Neural progenitor cell (in vitro differentiated cells): ENCODE measurements around the gene HLF. TPM values are rescaled to one million over a fixed set of nuclear protein-coding genes. Genes with fewer than 3 reads are reported as not detected.

Source experiments
- DNase-seq: peaks from one replicate; pipeline ENCODE4 v3.0.0-alpha.2; 2016; ENCODE audit warnings: low spot score
- H2AFZ ChIP-seq: fragments of 200-600 bp; sonication (generic); replicated peaks from 2 replicates; pipeline ENCODE4 v1.6.1; 2016; ENCODE audit warnings: antibody characterized with exemption
- H3F3A ChIP-seq: fragments of 200-600 bp; sonication (generic); 2 replicates; pipeline ENCODE4 v1.6.1; 2016; ENCODE audit warnings: antibody characterized with exemption, low read depth
- H3K27ac ChIP-seq: fragments of 200-600 bp; sonication (generic); 2 replicates; pipeline ENCODE4 v1.5.1; 2016; ENCODE audit warnings: mild to moderate bottlenecking
- H3K27me3 ChIP-seq: fragments of 200-600 bp; sonication (generic); 2 replicates; pipeline ENCODE4 v1.6.1; 2016; ENCODE audit warnings: mild to moderate bottlenecking, moderate library complexity
- H3K36me3 ChIP-seq: fragments of 200-600 bp; sonication (generic); 2 replicates; pipeline ENCODE4 v1.5.1; 2016
- H3K4me1 ChIP-seq: fragments of 200-600 bp; sonication (generic); 2 replicates; pipeline ENCODE4 v1.6.1; 2016; ENCODE audit warnings: mixed run types
- H3K4me2 ChIP-seq: fragments of 200-600 bp; sonication (generic); 2 replicates; pipeline ENCODE4 v1.6.1; 2016
- H3K4me3 ChIP-seq: fragments of 200-600 bp; sonication (generic); 2 replicates; pipeline ENCODE4 v1.5.1; 2016
- H3K79me2 ChIP-seq: fragments of 200-600 bp; sonication (generic); 2 replicates; pipeline ENCODE4 v1.6.1; 2016; ENCODE audit warnings: low read depth
- H3K9ac ChIP-seq: fragments of 200-600 bp; sonication (generic); 2 replicates; pipeline ENCODE4 v1.6.1; 2016
- H3K9me3 ChIP-seq: fragments of 200-600 bp; sonication (generic); 2 replicates; pipeline ENCODE4 v1.5.1; 2016; ENCODE audit warnings: low read depth
- H4K20me1 ChIP-seq: fragments of 200-600 bp; sonication (generic); 2 replicates; pipeline ENCODE4 v1.6.1; 2016; ENCODE audit warnings: low read depth
- H3K27ac Mint-ChIP-seq: 3 replicates; pipeline ENCODE4 v1.8.0; 2021; ENCODE audit warnings: mixed read lengths
- H3K27me3 Mint-ChIP-seq: 2 replicates; pipeline ENCODE4 v1.8.0; 2022; ENCODE audit warnings: low read depth, mild to moderate bottlenecking, inconsistent platforms, moderate library complexity, mixed read lengths; ENCODE audit not compliant: insufficient read depth
- H3K36me3 Mint-ChIP-seq: 3 replicates; pipeline ENCODE4 v1.8.0; 2021; ENCODE audit warnings: mixed read lengths
- H3K4me1 Mint-ChIP-seq: 3 replicates; pipeline ENCODE4 v1.8.0; 2021; ENCODE audit warnings: mixed read lengths
- H3K4me3 Mint-ChIP-seq: 3 replicates; pipeline ENCODE4 v1.8.0; 2021; ENCODE audit warnings: mild to moderate bottlenecking, moderate library complexity, mixed read lengths
- H3K9me3 Mint-ChIP-seq: 3 replicates; pipeline ENCODE4 v1.8.0; 2020; ENCODE audit warnings: mixed read lengths
- EZH2 ChIP-seq: fragments of 200-600 bp; sonication (generic); IDR thresholded peaks from 2 replicates; pipeline ENCODE4 v1.6.1; 2017; ENCODE audit warnings: antibody characterized with exemption, mild to moderate bottlenecking, moderate library complexity
- EZH2phosphoT487 ChIP-seq: fragments of 200-600 bp; sonication (generic); IDR thresholded peaks from 2 replicates; pipeline ENCODE4 v1.6.1; 2017; ENCODE audit warnings: antibody characterized with exemption
- total RNA-seq: library from RNA; depleted of rRNA; stranded (reverse); fragments of >200 nt; gene quantifications from 2 replicates; pipeline ENCODE4 v1.2.3, GENCODE V29; 2015; ENCODE audit warnings: low replicate concordance
- TF ChIP-seq, protein P1 (sequence below): fragments of 200-600 bp; sonication (generic); IDR thresholded peaks from 2 replicates; pipeline ENCODE4 v1.5.1; 2017; ENCODE audit warnings: antibody characterized with exemption, mild to moderate bottlenecking

HLF gene
- total RNA-seq, 1 donor from 2014 or later = 0.11 TPM

DNA sequence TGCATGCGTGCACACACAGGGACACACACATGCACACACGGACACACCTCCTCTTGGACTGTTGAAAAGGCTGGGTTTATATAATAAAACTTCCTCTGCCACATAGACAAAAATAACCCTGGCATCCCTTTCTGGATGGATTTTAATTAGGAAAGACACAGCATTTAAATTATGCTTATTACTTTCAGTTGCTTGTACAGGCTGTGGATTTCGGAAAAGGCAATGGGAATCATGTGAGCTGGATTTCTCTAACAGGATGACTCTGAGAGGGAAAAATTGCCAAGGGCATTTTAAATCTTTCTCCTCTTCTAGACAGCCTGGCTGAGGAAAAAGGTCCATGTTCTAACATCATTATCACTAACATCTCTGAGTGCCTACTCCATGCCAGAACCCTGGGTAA lies 75.9 kb downstream of the HLF start:
- Histone ChIP-seq H3F3A (no peaks in the 10 kb centered on the region), H3K9me3 (no peaks in the 10 kb centered on the region), H3K4me2 (no peak overlapping the region), H3K79me2 (no peaks in the 10 kb centered on the region), H3K4me1 (no peaks in the 10 kb centered on the region), H2AFZ (no peak overlapping the region), H3K9ac (no peak overlapping the region), H3K36me3 (no peaks in the 10 kb centered on the region), H3K27me3 (no peaks in the 10 kb centered on the region), H3K27ac (no peak overlapping the region), H3K4me3 (no peak overlapping the region), H4K20me1 (no peaks in the 10 kb centered on the region)
- TF ChIP-seq, protein P1, sequence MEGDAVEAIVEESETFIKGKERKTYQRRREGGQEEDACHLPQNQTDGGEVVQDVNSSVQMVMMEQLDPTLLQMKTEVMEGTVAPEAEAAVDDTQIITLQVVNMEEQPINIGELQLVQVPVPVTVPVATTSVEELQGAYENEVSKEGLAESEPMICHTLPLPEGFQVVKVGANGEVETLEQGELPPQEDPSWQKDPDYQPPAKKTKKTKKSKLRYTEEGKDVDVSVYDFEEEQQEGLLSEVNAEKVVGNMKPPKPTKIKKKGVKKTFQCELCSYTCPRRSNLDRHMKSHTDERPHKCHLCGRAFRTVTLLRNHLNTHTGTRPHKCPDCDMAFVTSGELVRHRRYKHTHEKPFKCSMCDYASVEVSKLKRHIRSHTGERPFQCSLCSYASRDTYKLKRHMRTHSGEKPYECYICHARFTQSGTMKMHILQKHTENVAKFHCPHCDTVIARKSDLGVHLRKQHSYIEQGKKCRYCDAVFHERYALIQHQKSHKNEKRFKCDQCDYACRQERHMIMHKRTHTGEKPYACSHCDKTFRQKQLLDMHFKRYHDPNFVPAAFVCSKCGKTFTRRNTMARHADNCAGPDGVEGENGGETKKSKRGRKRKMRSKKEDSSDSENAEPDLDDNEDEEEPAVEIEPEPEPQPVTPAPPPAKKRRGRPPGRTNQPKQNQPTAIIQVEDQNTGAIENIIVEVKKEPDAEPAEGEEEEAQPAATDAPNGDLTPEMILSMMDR = no peak
- TF ChIP-seq EZH2phosphoT487 (no peak), EZH2 (no peak)
- no peaks in the 10 kb centered on the region for H3K36me3 Mint-ChIP-seq
- H3K4me1 Mint-ChIP-seq = peaks cover 7% of the 10 kb centered on the region
- peaks cover 4% of the 10 kb centered on the region for H3K27me3 Mint-ChIP-seq
- DNase-seq = no peak
- no peaks in the 10 kb centered on the region for H3K9me3 Mint-ChIP-seq
- H3K4me3 Mint-ChIP-seq = no peak overlapping the region
- no peak overlapping the region for H3K27ac Mint-ChIP-seq

DNA sequence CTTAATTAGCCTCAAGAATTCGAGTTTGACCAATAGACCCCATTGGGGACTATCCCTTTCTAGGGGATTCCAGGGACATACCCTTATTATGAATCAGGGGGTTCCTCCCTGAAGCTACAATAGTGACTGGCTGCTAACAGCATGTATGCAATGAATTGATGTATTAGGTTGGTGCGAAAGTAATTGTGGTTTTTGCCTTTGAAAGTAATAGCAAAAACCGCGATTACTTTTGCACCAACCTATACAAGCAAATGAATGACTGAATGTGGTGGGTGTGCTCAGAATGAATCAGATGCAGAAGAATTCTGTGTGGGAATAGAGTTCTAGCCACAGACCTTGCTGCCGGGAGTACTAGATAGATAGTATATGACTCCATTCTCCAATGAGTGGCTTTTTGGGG lies 76.7 kb downstream of the HLF start:
- Histone ChIP-seq H3K9me3 (no peaks in the 10 kb centered on the region), H3K27ac (no peak overlapping the region), H3K79me2 (no peaks in the 10 kb centered on the region), H3K4me2 (no peak overlapping the region), H4K20me1 (no peaks in the 10 kb centered on the region), H3K9ac (no peak overlapping the region), H3F3A (no peaks in the 10 kb centered on the region), H3K4me3 (no peak overlapping the region), H3K4me1 (no peaks in the 10 kb centered on the region), H2AFZ (no peak overlapping the region), H3K27me3 (no peaks in the 10 kb centered on the region), H3K36me3 (no peaks in the 10 kb centered on the region)
- TF ChIP-seq EZH2phosphoT487 (no peak), EZH2 (no peak)
- TF ChIP-seq, protein P1 = no peak
- no peak overlapping the region for H3K4me3 Mint-ChIP-seq
- peaks cover 1% of the 10 kb centered on the region for H3K4me1 Mint-ChIP-seq
- H3K9me3 Mint-ChIP-seq = no peaks in the 10 kb centered on the region
- no peaks in the 10 kb centered on the region for H3K36me3 Mint-ChIP-seq
- DNase-seq = no peak
- no peak overlapping the region for H3K27ac Mint-ChIP-seq
- H3K27me3 Mint-ChIP-seq = peaks cover 3% of the 10 kb centered on the region

DNA sequence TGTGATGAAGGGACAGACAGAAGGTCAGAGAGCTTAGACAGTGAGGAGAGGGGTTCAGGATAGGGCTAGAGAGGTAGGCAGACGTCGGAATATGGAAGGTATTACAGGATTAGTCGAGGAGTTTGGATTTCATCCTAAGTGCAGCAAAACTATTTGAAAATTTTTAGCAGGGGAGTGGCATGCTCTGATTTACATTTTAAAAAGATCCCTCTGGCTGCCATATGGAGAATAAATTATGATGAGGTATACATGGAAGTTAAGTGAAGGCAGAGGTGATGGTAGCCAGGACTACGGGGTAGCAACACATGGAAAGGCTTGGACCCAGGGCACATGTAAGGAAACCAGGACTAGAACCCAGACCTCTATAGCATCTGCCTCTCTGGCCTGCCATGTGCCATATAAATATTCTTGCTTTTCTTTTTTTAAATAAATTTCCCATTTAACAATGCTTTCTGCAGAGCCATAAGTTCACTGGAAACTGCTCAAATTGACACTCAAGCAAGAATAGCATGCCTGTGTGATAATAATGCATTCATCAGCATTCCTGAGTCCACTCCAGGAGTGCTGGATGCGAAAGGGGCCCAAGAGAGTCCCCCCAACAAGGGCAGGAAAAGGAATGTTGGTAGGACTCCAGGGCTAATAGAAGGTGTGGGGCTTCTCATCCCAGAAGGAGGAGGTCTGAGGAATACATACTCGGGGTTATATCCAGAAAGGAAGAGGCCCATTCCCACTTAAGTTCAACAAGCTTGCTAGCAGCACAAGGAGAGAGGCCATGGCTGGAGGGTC lies 78.2 kb downstream of the HLF start:
- H3K27ac Mint-ChIP-seq = no peak overlapping the region
- no peak overlapping the region for H3K4me3 ChIP-seq
- TF ChIP-seq EZH2 (no peak), EZH2phosphoT487 (no peak)
- TF ChIP-seq, protein P1 = no peak
- no peaks in the 10 kb centered on the region for H3K4me1 Mint-ChIP-seq
- H3K4me3 Mint-ChIP-seq = no peak overlapping the region
- H3K27ac ChIP-seq = no peak overlapping the region
- no peak for DNase-seq
- H3K4me1 ChIP-seq = no peaks in the 10 kb centered on the region
- no peaks in the 10 kb centered on the region for H3K36me3 ChIP-seq
- H3K9me3 Mint-ChIP-seq = peaks cover 2% of the 10 kb centered on the region
- no peak overlapping the region for H3K4me2 ChIP-seq
- H3K36me3 Mint-ChIP-seq = no peaks in the 10 kb centered on the region
- H3F3A ChIP-seq = no peaks in the 10 kb centered on the region
- no peaks in the 10 kb centered on the region for H3K27me3 ChIP-seq
- H2AFZ ChIP-seq = no peak overlapping the region
- no peaks in the 10 kb centered on the region for H3K9me3 ChIP-seq
- H3K27me3 Mint-ChIP-seq = peaks cover 5% of the 10 kb centered on the region
- no peaks in the 10 kb centered on the region for H3K79me2 ChIP-seq
- no peaks in the 10 kb centered on the region for H4K20me1 ChIP-seq
- H3K9ac ChIP-seq = no peak overlapping the region
